ENCODE results near the gene C10orf143. TPM values are rescaled to one million over a fixed set of nuclear protein-coding genes. Genes with fewer than 3 reads are reported as not detected.

C10orf143 gene
- total RNA-seq, 1 donor from 2014 or later = 3.4 TPM

- no peaks in the 10 kb centered on the region for H3K36me3 ChIP-seq
- TF ChIP-seq CTCF (IDR thresholded peaks at IDR 0.05) = no peak
- intact Hi-C loops (cut with DNase I) = no loop called here
Observed at GRCh38 chr10:130037169-130037661, 73.4 kb downstream of the C10orf143 start.

DNA sequence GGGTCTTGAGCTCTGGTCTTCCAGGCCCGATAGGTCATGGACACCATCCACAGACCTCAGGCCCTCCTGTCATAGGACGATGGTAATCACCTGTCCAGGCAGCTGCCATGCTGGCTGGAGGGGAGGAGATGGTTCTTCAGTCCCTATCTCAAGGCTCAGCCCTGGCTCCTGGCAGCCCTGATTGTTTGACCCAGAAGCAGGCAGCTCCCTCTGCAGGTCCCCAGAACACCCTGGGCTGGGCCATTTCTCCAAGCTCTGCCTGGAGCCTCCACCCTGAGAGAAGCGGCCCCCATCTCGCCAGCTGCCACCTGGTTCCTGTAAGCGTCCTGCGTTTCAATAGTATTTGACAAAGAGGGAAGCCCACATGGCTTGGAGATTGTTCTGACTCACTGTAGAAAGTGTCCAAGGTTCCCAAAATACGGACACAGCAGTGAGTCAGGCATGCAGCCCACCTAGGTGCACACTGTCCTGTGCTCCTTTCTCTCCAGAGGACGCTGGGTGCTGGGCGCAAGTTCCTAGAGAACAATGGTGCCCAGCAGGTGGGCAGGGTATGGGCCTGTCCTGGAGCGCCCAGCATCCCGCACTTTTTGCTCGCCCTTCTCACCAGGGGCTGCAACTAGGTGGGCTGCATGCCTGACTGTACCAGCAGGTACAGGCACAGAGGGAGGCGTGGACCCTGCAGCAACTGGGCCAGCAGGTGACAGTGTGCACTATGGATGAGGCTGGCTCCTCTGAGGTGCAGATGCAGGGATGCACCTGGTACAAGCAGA lies 74.1 kb downstream of the C10orf143 start:
- DNase-seq = peak; percentile 55
- H3K4me1 ChIP-seq = no peaks in the 10 kb centered on the region
- peak; percentile 18 for ATAC-seq
- H3K9me3 ChIP-seq = no peaks in the 10 kb centered on the region
- intact Hi-C loops (cut with DNase I) = no loop called here
- no peak overlapping the region for H3K27ac ChIP-seq
- no peaks in the 10 kb centered on the region for H3K36me3 ChIP-seq
- no peaks in the 10 kb centered on the region for H3K27me3 ChIP-seq
- H3K4me3 ChIP-seq = no peak overlapping the region
- TF ChIP-seq CTCF (IDR thresholded peaks at IDR 0.05) = no peak

More at GRCh38 chr10:130037169-130037661, 73.4 kb downstream of the C10orf143 start:
- ATAC-seq = no peak
- Histone ChIP-seq H3K27ac (no peak overlapping the region), H3K4me1 (no peaks in the 10 kb centered on the region), H3K27me3 (no peaks in the 10 kb centered on the region), H3K9me3 (no peaks in the 10 kb centered on the region), H3K4me3 (no peak overlapping the region)
- DNase-seq = peak; percentile 63

DNA sequence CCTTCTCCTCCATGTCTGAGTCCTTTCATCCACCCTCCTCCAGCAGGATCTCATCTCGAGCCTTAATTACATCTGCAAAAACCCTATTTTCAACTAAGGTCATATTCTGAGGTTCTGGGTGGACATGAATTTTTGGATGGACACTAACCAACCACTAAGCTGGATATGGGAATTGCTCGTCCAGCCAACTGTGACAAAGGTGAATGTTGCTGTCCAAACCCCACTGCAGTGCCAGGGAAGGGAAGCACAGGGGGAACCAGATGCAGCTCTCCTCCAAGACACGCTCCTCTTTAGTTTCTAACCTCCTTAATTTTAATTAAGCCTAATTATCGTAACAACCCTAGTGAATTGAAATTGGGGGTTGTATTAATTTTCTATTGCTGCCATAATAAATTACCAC lies 81.4 kb downstream of the C10orf143 start:
- Histone ChIP-seq H3K9me3 (no peaks in the 10 kb centered on the region), H3K27me3 (no peaks in the 10 kb centered on the region), H3K27ac (no peak overlapping the region), H3K4me3 (no peak overlapping the region), H3K4me1 (no peaks in the 10 kb centered on the region), H3K36me3 (no peaks in the 10 kb centered on the region)
- ATAC-seq (no peak), DNase-seq (no peak)
- TF ChIP-seq CTCF (IDR thresholded peaks at IDR 0.05) = no peak
- intact Hi-C loops (cut with DNase I) = no loop called here

DNA sequence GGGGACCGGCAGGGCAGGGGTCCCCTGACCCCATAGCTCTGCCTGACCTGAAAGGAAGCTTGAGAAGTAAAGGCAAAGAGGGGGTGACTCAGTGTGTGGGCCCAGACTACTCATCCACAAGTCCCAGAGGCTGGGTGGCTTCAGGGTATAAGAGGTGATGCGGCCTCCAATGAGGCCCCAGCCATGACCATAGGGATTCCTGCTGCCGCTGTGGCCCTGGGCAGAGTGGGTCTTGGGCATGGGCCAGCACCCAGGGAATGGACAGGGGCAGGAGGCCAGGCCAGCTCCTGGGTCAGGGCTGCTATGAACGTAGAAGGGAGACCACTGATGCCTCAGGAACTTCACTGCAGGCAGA lies 82.2 kb downstream of the C10orf143 start:
- no peak for DNase-seq
- Histone ChIP-seq H3K4me3 (no peak overlapping the region), H3K4me1 (no peaks in the 10 kb centered on the region), H3K9me3 (no peaks in the 10 kb centered on the region), H3K36me3 (no peaks in the 10 kb centered on the region), H3K27me3 (no peaks in the 10 kb centered on the region), H3K27ac (no peak overlapping the region)
- peak; percentile 9 for ATAC-seq
- intact Hi-C loops (cut with DNase I) = no loop called here
- no peak for TF ChIP-seq CTCF (IDR thresholded peaks at IDR 0.05)

- no peaks in the 10 kb centered on the region for H3K9me3 ChIP-seq
- ATAC-seq = peak; percentile 33
Observed at GRCh38 chr10:130027716-130028464, 82.7 kb downstream of the C10orf143 start.

More at GRCh38 chr10:130027716-130028464, 82.7 kb downstream of the C10orf143 start:
- intact Hi-C loops (cut with DNase I) = no loop called here
- H3K27ac ChIP-seq = no peak overlapping the region
- H3K27me3 ChIP-seq = no peaks in the 10 kb centered on the region
- no peaks in the 10 kb centered on the region for H3K4me1 ChIP-seq
- no peak for TF ChIP-seq CTCF (IDR thresholded peaks at IDR 0.05)
- no peak overlapping the region for H3K4me3 ChIP-seq
- no peaks in the 10 kb centered on the region for H3K36me3 ChIP-seq
- DNase-seq = peak; percentile 65
